Stimulated activated CD8-positive, alpha-beta memory T cell treated with anti-CD3 and anti-CD28 coated beads, Interleukin-4, amount 100 ng/mL, for 1 hour (primary cell): Measurements from ENCODE around the gene NFYC.
"Not testable (repeated sequence)": the region's sequence is repeated elsewhere in the genome, so short reads cannot be mapped to it uniquely, and the experiment has no call there.

Source experiments
- DNase-seq, 2 donors: peaks; one replicate each; pipeline ENCODE4 v3.0.0-alpha.2; 2020; ENCODE audit warnings: low read depth in 2 of 2, low spot score in 1 of 2

Gene NFYC

GRCh38 chr1:40665335-40666171 is 26.0 kb upstream of the NFYC start, which contains the start of gene RIMS3:
Gene RIMS3 (minus strand): TSS chr1:40665682. CDS start chr1:40641925, 23,757 bp downstream.
- DNase-seq = peak; percentile 71 to 72

- peak; percentile 67 to 72 for DNase-seq
These were observed 22.6 kb upstream of the NFYC start for GRCh38 chr1:40668769-40669525.

- DNase-seq = no peak
These were observed 18.1 kb upstream of the NFYC start for GRCh38 chr1:40673452-40673851.

GRCh38 chr1:40676501-40676900 is 15.0 kb upstream of the NFYC start:
- no peak for DNase-seq

GRCh38 chr1:40679165-40679953 is 12.1 kb upstream of the NFYC start:
- no peak for DNase-seq

GRCh38 chr1:40684669-40685068 is 6.8 kb upstream of the NFYC start:
- DNase-seq = no peak

- no peak for DNase-seq
These were observed 4.4 kb upstream of the NFYC start for GRCh38 chr1:40687059-40687458.

- no peak for DNase-seq
These were observed 3.8 kb upstream of the NFYC start for GRCh38 chr1:40687661-40688060.

- DNase-seq = no peak
These were observed 1.8 kb upstream of the NFYC start for GRCh38 chr1:40689737-40690136.

- no peak for DNase-seq
These were observed 550 bp upstream of the NFYC start for GRCh38 chr1:40690771-40691537.

- DNase-seq = no peak
These were observed 958 bp downstream of the NFYC start for GRCh38 chr1:40692429-40692895.

GRCh38 chr1:40693425-40693824 is 1.9 kb downstream of the NFYC start:
- DNase-seq = no peak

GRCh38 chr1:40694353-40694874 is 2.9 kb downstream of the NFYC start:
- no peak for DNase-seq

- DNase-seq = no peak
These were observed 4.8 kb downstream of the NFYC start for GRCh38 chr1:40696294-40696693.

GRCh38 chr1:40697436-40697835 is 5.9 kb downstream of the NFYC start:
- DNase-seq = no peak

GRCh38 chr1:40699787-40700186 is 8.3 kb downstream of the NFYC start:
- DNase-seq = no peak

- DNase-seq = no peak
These were observed 10.2 kb downstream of the NFYC start for GRCh38 chr1:40701684-40702083.

- DNase-seq = not testable (repeated sequence)
These were observed 11.3 kb downstream of the NFYC start for GRCh38 chr1:40702810-40703209.

- DNase-seq = no peak
These were observed 11.8 kb downstream of the NFYC start for GRCh38 chr1:40703316-40703715.
